Heart right ventricle (tissue), 16 donors: Measurements from ENCODE around the gene FAM187B. TPM values are rescaled to one million over a fixed set of nuclear protein-coding genes. Genes with fewer than 3 reads are reported as not detected.

ENCODE experiments used
- ATAC-seq, 8 donors: fragments of 200-7000 bp; cut with Tn5 transposase; one replicate each; pipeline ENCODE4 v1.9.1; 2020; ENCODE audit warnings: mild to moderate bottlenecking in 8 of 8, moderate library complexity in 8 of 8, moderate number of reproducible peaks in 1 of 8
- DNase-seq, 2 donors: peaks; one replicate each; pipeline ENCODE4 v3.0.0-alpha.2; 2020
- H3K27ac ChIP-seq, 10 donors: fragments of 200-600 bp; sonication (generic) in 2 of 10; one replicate each; pipeline versions ENCODE4 v1.5.0 to v1.8.0; 2020 to 2022; ENCODE audit warnings: mild to moderate bottlenecking in 3 of 10
- H3K27me3 ChIP-seq, 7 donors: fragments of 200-600 bp; one replicate each; pipeline ENCODE4 v1.8.0; 2021 to 2022; ENCODE audit warnings: mild to moderate bottlenecking in 2 of 7
- H3K36me3 ChIP-seq, 9 donors: fragments of 200-600 bp; sonication (generic) in 1 of 9; one replicate each; pipeline versions ENCODE4 v1.5.0 to v1.8.0; 2020 to 2022; ENCODE audit warnings: mild to moderate bottlenecking in 2 of 9
- H3K4me1 ChIP-seq, 9 donors: fragments of 200-600 bp; sonication (generic) in 1 of 9; one replicate each; pipeline versions ENCODE4 v1.5.0 to v1.8.0; 2020 to 2022; ENCODE audit warnings: mild to moderate bottlenecking in 4 of 9
- H3K4me3 ChIP-seq, 10 donors: fragments of 200-600 bp; sonication (generic) in 2 of 10; one replicate each; pipeline versions ENCODE4 v1.5.0 to v1.8.0; 2020 to 2022; ENCODE audit warnings: mild to moderate bottlenecking in 7 of 10, moderate library complexity in 2 of 10
- H3K9me3 ChIP-seq, 11 donors: fragments of 200-600 bp in 10 of 11; sonication (generic) in 2 of 11; one replicate each; pipeline versions ENCODE4 v1.5.0 to v1.8.0; 2013 to 2022; ENCODE audit warnings: mild to moderate bottlenecking in 2 of 11, control low read depth in 1 of 11, moderate library complexity in 1 of 11
- CTCF ChIP-seq, 9 donors: fragments of 200-600 bp; sonication (generic) in 2 of 9; IDR thresholded peaks; one replicate each; pipeline versions ENCODE4 v1.5.0 to v1.8.0; 2021 to 2022; ENCODE audit warnings: antibody characterized with exemption in 9 of 9, mild to moderate bottlenecking in 5 of 9, moderate library complexity in 1 of 9
- WGBS, 2 donors: extraction: QIAGEN DNeasy Blood & Tissue Kit; methylation state at CpG; one replicate each; pipeline ENCODE4 v1.1.7; 2013; ENCODE audit warnings: inconsistent platforms in 1 of 2; 5-methylcytosine and 5-hydroxymethylcytosine counted together
- intact Hi-C, 10 donors: fragments of 100-400 bp; cut with DNase I; formaldehyde crosslinking; loops; one replicate each; pipeline versions ENCODE4 v1.11.1 to v1.14.2; 2022
- polyA plus RNA-seq, 2 donors: library from polyadenylated mRNA; stranded (reverse); fragments of 200-250 nt; gene quantifications; one replicate each; pipeline ENCODE4 v1.2.3, GENCODE V29; 2013
- total RNA-seq, 10 donors: library from RNA; stranded (reverse); fragmentation: NEBNext Ultra II Directional in 3 of 10; extraction: Animal tissue kit (Norgen Biotek cat#: 25700) in 3 of 10; gene quantifications; one replicate each; pipeline versions ENCODE4 v1.2.1 to v1.2.4, GENCODE V29; 2021 to 2023
- donor health status: Arrhythmogenic right ventricular cardiomyopathy.
- donor health status: ischemic (EF 13 %, LVEDD 7.1; RV severe dilation, severe dysfunction).
- donor health status: healthy with polysubstance abuse.
- donor health status: DM: no; HTN: yes; CAD: no.
- donor health status: DM: no; HTN: no; CAD: no.
- donor health status: ischemic (EF 25% LVEDD 6.9; RV normal size, moderate dysfunction).
- donor health status: ischemic (EF 25% LVEDD 5.7; RV mildly dilated, moderate dysfunction).
- donor health status: healthy.
- donor health status: DM: yes; HTN: yes; CAD: no.
- donor health status: Ischemic cardiomyopathy.
- donor health status: ischemic (EF 35%, LVEDD 5.7; RV mildly dilated, moderate dysfunction).
- donor health status: nonischemic (EF 11% LVEDD 7.7; RV severe dilation, severe dysfunction).
- donor health status: DM: yes; HTN: yes; CAD: no.
- donor health status: PGD.
- donor health status: ischemic (EF 29% LVEDD 5.4; RV normal size, mild dysfunction).
- donor health status: nonischemic (EF 23%, LVEDD 6.1; RV moderate dilation, normal function).

FAM187B gene
- total and polyA plus RNA-seq, 12 donors = 0.48 TPM; not detected in 11

- DNase-seq = no peak
- Histone ChIP-seq H3K27me3 (peaks cover 0 to 13% (median 0%) of the 10 kb centered on the region in 7 donors), H3K36me3 (no peaks in the 10 kb centered on the region), H3K4me1 (no peaks in the 10 kb centered on the region), H3K4me3 (no peak overlapping the region), H3K9me3 (peaks cover 0 to 24% (median 7%) of the 10 kb centered on the region in 11 donors), H3K27ac (no peak overlapping the region)
- TF ChIP-seq CTCF (IDR thresholded peaks at IDR 0.05) = no peak
- intact Hi-C loops = no loop called here
- ATAC-seq = no peak
- WGBS, 2 donors = 86 to 89% methylated on average over 1 of the region's 1 CpG
Observed at GRCh38 chr19:35181387-35181786, 47.2 kb downstream of the FAM187B start.

- no peaks in the 10 kb centered on the region for H3K4me1 ChIP-seq
- peaks cover 0 to 22% (median 7%) of the 10 kb centered on the region in 11 donors for H3K9me3 ChIP-seq
- intact Hi-C loops = no loop called here
- TF ChIP-seq CTCF (IDR thresholded peaks at IDR 0.05) = no peak
- no peak overlapping the region for H3K27ac ChIP-seq
- ATAC-seq (no peak), DNase-seq (no peak)
- H3K27me3 ChIP-seq = peaks cover 0 to 13% (median 0%) of the 10 kb centered on the region in 7 donors
- 83 to 91% methylated on average over 3 of the region's 3 CpGs for WGBS, 2 donors
- H3K36me3 ChIP-seq = no peaks in the 10 kb centered on the region
- H3K4me3 ChIP-seq = no peak overlapping the region
Observed at GRCh38 chr19:35179830-35180229, 48.7 kb downstream of the FAM187B start.

- ATAC-seq (no peak), DNase-seq (no peak)
- TF ChIP-seq CTCF (IDR thresholded peaks at IDR 0.05) = no peak
- no peaks in the 10 kb centered on the region for H3K36me3 ChIP-seq
- intact Hi-C loops = no loop called here
- no peak overlapping the region for H3K4me3 ChIP-seq
- WGBS, 2 donors = 55% methylated on average over 2 of the region's 2 CpGs
- H3K27me3 ChIP-seq = peaks cover 0 to 13% (median 0%) of the 10 kb centered on the region in 7 donors
- no peak overlapping the region for H3K27ac ChIP-seq
- H3K4me1 ChIP-seq = no peaks in the 10 kb centered on the region
- H3K9me3 ChIP-seq = peaks cover 0 to 11% (median 0%) of the 10 kb centered on the region in 11 donors
Observed at GRCh38 chr19:35178701-35179100, 49.8 kb downstream of the FAM187B start.

- peaks cover 0 to under 1% (median 0%) of the 10 kb centered on the region in 9 donors for H3K4me1 ChIP-seq
- 78 to 82% methylated on average over 7 of the region's 7 CpGs for WGBS, 2 donors
- ATAC-seq = no peak
- intact Hi-C loops = no loop called here
- peaks cover 0 to 13% (median 0%) of the 10 kb centered on the region in 7 donors for H3K27me3 ChIP-seq
- no peak for TF ChIP-seq CTCF (IDR thresholded peaks at IDR 0.05)
- no peak overlapping the region for H3K4me3 ChIP-seq
- H3K27ac ChIP-seq = no peak overlapping the region
- no peaks in the 10 kb centered on the region for H3K36me3 ChIP-seq
- DNase-seq = no peak
- H3K9me3 ChIP-seq = no peaks in the 10 kb centered on the region
Observed at GRCh38 chr19:35177377-35178274, 50.9 kb downstream of the FAM187B start.
